ENCODE data around the gene DUSP12.
"Not testable (repeated sequence)": the region's sequence is repeated elsewhere in the genome, so short reads cannot be mapped to it uniquely, and the experiment has no call there.

The DUSP12 gene

GRCh38 chr1:161749509-161750407 lies at the start of gene DUSP12:
TSS of gene DUSP12 (plus strand) at chr1:161749786. CDS start at chr1:161749802, 16 bp downstream.
- peak; percentile 96 for DNase-seq (ENCODE audit: low read depth)

GRCh38 chr1:161702250-161702649 lies 47.3 kb upstream of the DUSP12 start:
- DNase-seq (ENCODE audit: low read depth): peak; percentile 10

GRCh38 chr1:161705537-161705936 lies 44.0 kb upstream of the DUSP12 start:
- no peak for DNase-seq (ENCODE audit: low read depth)

GRCh38 chr1:161706113-161706481 lies 43.5 kb upstream of the DUSP12 start:
- DNase-seq (ENCODE audit: low read depth): peak; percentile 10

GRCh38 chr1:161706482-161707347 lies 42.9 kb upstream of the DUSP12 start, which contains the start of gene FCRLA:
TSS of gene FCRLA (plus strand) at chr1:161707229. CDS start at chr1:161707265, 36 bp downstream.
- DNase-seq (ENCODE audit: low read depth): peak; percentile 84

GRCh38 chr1:161707503-161707902 lies 42.1 kb upstream of the DUSP12 start:
- DNase-seq (ENCODE audit: low read depth): no peak

- no peak for DNase-seq (ENCODE audit: low read depth)
Measured at GRCh38 chr1:161709373-161709772, 40.2 kb upstream of the DUSP12 start.

GRCh38 chr1:161710560-161710959 lies 39.0 kb upstream of the DUSP12 start:
- DNase-seq (ENCODE audit: low read depth): no peak

GRCh38 chr1:161718559-161719324 lies 30.8 kb upstream of the DUSP12 start:
- DNase-seq (ENCODE audit: low read depth): no peak

- no peak for DNase-seq (ENCODE audit: low read depth)
Measured at GRCh38 chr1:161719325-161719611, 30.3 kb upstream of the DUSP12 start.

GRCh38 chr1:161720422-161720821 lies 29.2 kb upstream of the DUSP12 start:
- DNase-seq (ENCODE audit: low read depth): no peak

- no peak for DNase-seq (ENCODE audit: low read depth)
Measured at GRCh38 chr1:161720956-161721737, 28.4 kb upstream of the DUSP12 start, which contains the start of gene FCRLB. TSS of gene FCRLB (plus strand) at chr1:161721544. CDS start at chr1:161722673, 1,129 bp downstream.

- peak; percentile 94 for DNase-seq (ENCODE audit: low read depth)
Measured at GRCh38 chr1:161721738-161722343, 27.7 kb upstream of the DUSP12 start.

GRCh38 chr1:161722406-161722805 lies 27.2 kb upstream of the DUSP12 start:
- no peak for DNase-seq (ENCODE audit: low read depth)

GRCh38 chr1:161723459-161724141 lies 26.0 kb upstream of the DUSP12 start:
- no peak for DNase-seq (ENCODE audit: low read depth)

- DNase-seq (ENCODE audit: low read depth): not testable (repeated sequence)
Measured at GRCh38 chr1:161725258-161725907, 24.2 kb upstream of the DUSP12 start.

GRCh38 chr1:161725908-161726472 lies 23.6 kb upstream of the DUSP12 start:
- peak; percentile 30 for DNase-seq (ENCODE audit: low read depth)

- DNase-seq (ENCODE audit: low read depth): peak; percentile 83
Measured at GRCh38 chr1:161726473-161727255, 22.9 kb upstream of the DUSP12 start.
